Measurements from ENCODE around the gene C3orf52.

GRCh38 chr3:112089956-112090886 lies 4.0 kb downstream of the C3orf52 start:
- no peak for TF ChIP-seq POLR2A (IDR thresholded peaks at IDR 0.05; ENCODE audit: low read depth, low read length)
- TF ChIP-seq TAF1 (IDR thresholded peaks at IDR 0.05; ENCODE audit: low read depth, low read length) = no peak
- TF ChIP-seq POLR2AphosphoS5 (IDR thresholded peaks at IDR 0.05; ENCODE audit: low read depth, low read length) = no peak

All from GM12891 (cell line).